Stomach (tissue), 4 donors: ENCODE data around the gene SLC13A3.

Source experiments
- EP300 ChIP-seq: sonication (generic); formaldehyde crosslinking; IDR thresholded peaks from one replicate; pipeline ENCODE4 v1.6.1; 2017; ENCODE audit warnings: antibody characterized with exemption
- POLR2A ChIP-seq, 4 donors: fragments of 450-650 bp; IDR thresholded peaks; one replicate each; pipeline ENCODE4 v1.6.1; 2016; ENCODE audit warnings: antibody characterized with exemption in 4 of 4, control low read depth in 2 of 4, mild to moderate bottlenecking in 1 of 4, moderate library complexity in 1 of 4
- TF ChIP-seq, protein P1 (sequence below), 7 experiments: fragments of 450-650 bp in 4 of 7; fragments of 200-600 bp in 3 of 7; sonication (generic) in 3 of 7; IDR thresholded peaks; one replicate each; pipeline ENCODE4 v1.5.1; 2016 to 2019; ENCODE audit warnings: antibody characterized with exemption in 7 of 7, control low read depth in 2 of 7, mild to moderate bottlenecking in 1 of 7

DNA sequence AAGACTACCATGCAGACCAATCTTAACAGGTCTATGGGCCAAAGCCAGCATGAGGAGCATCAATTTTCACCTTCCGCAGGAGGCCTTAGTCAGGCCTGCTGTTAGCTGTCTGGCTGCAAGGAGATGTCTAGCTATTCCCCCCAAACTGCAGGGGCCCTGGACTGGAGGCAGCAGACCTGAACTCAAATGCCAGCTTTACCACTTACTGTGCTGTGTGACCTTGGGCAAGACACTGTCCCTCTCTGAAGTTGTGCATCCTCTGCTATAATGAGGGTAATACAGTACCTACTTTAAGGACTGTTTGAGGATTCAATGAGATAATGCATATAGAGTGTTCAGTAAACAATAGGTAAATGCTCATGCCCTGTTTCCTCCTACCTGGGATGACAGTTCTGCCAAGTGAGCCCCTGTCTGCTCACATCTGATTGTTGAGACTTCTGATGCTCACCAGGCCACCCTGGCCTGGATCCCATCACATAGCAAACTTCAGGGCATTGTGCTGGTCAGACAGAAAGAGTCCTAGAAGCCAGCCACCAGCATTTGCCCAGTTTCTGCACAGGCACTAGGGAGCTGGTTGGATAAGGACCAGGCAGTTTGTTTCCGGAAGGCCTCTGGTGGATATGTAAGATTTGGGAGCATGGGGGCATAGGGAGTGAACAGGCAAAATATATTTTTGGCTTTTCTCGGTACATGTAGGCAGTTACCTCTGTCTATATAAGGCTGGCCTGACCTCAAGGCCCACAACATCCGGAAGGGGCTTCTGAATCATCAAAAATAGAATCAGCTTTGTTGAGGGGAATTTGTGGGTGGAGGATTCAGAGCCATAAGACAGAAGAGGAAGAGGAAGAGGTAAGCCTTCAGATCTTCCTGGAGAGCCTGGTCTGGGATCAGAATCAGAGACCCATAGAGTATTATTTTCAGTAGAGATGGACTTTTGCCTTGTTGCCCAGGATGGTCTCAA is 98.5 kb downstream of the SLC13A3 start:
- TF ChIP-seq EP300 (no peak), POLR2A (IDR thresholded peaks at IDR 0.05) (no peak)
- TF ChIP-seq, protein P1, sequence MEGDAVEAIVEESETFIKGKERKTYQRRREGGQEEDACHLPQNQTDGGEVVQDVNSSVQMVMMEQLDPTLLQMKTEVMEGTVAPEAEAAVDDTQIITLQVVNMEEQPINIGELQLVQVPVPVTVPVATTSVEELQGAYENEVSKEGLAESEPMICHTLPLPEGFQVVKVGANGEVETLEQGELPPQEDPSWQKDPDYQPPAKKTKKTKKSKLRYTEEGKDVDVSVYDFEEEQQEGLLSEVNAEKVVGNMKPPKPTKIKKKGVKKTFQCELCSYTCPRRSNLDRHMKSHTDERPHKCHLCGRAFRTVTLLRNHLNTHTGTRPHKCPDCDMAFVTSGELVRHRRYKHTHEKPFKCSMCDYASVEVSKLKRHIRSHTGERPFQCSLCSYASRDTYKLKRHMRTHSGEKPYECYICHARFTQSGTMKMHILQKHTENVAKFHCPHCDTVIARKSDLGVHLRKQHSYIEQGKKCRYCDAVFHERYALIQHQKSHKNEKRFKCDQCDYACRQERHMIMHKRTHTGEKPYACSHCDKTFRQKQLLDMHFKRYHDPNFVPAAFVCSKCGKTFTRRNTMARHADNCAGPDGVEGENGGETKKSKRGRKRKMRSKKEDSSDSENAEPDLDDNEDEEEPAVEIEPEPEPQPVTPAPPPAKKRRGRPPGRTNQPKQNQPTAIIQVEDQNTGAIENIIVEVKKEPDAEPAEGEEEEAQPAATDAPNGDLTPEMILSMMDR (IDR thresholded peaks at IDR 0.05), result no peak
